ENCODE results near the gene GABRA4.

- TF ChIP-seq PATZ1 (CRISPR knock-in tag; IDR thresholded peaks at IDR 0.05; ENCODE audit: borderline replicate concordance) (no peak), ZFP30 (CRISPR knock-in tag; IDR thresholded peaks at IDR 0.05) (no peak), OSR1 (CRISPR knock-in tag; IDR thresholded peaks at IDR 0.05) (no peak), GLIS3 (CRISPR knock-in tag; IDR thresholded peaks at IDR 0.05) (no peak), ZNF565 (CRISPR knock-in tag; conservative IDR thresholded peaks at IDR 0.05; ENCODE audit: low read depth) (no peak), CREB5 (CRISPR knock-in tag; IDR thresholded peaks at IDR 0.05; ENCODE audit: low read depth) (no peak), ESRRG (CRISPR knock-in tag; IDR thresholded peaks at IDR 0.05) (no peak), ARNTL (CRISPR knock-in tag; IDR thresholded peaks at IDR 0.05; ENCODE audit: borderline replicate concordance, low read depth) (no peak), ZFP3 (CRISPR knock-in tag; IDR thresholded peaks at IDR 0.05) (no peak), TCF4 (CRISPR knock-in tag; IDR thresholded peaks at IDR 0.05; ENCODE audit: borderline replicate concordance) (no peak), ZNF70 (CRISPR knock-in tag; IDR thresholded peaks at IDR 0.05) (no peak), BACH2 (CRISPR knock-in tag; IDR thresholded peaks at IDR 0.05; ENCODE audit: borderline replicate concordance) (no peak)
Measured at GRCh38 chr4:46952451-46952850, 40.9 kb downstream of the GABRA4 start.

Measured in SK-N-SH treated with all-trans-retinoic acid at 6 μM for 48 hours (cell line).